GM21619 (cell line): Measurements from ENCODE around the gene PIM2.
"Not testable (repeated sequence)": the region's sequence is repeated elsewhere in the genome, so short reads cannot be mapped to it uniquely, and the experiment has no call there.

Source experiments
- ATAC-seq: cut with Tn5 transposase; IDR thresholded peaks from one replicate; pipeline ENCODE4 v1.9.1; 2021; ENCODE audit not compliant: unreplicated experiment

The PIM2 gene

GRCh38 chrX:48883729-48884128 lies 35.1 kb downstream of the PIM2 start:
- ATAC-seq = no peak

- not testable (repeated sequence) for ATAC-seq
Observed at GRCh38 chrX:48876944-48877343, 41.9 kb downstream of the PIM2 start.

- not testable (repeated sequence) for ATAC-seq
Observed at GRCh38 chrX:48872017-48872416, 46.8 kb downstream of the PIM2 start.

GRCh38 chrX:48864210-48864609 lies 54.6 kb downstream of the PIM2 start:
- ATAC-seq = no peak
